Esophagus squamous epithelium (tissue), 4 donors: ENCODE results near the gene UBXN1.

ENCODE experiments used
- CTCF ChIP-seq, 6 experiments: fragments of 450-650 bp in 4 of 6; fragments of 200-600 bp in 2 of 6; sonication (generic) in 2 of 6; IDR thresholded peaks; one replicate each; pipeline ENCODE4 v1.5.1; 2016 to 2019; ENCODE audit warnings: antibody characterized with exemption in 6 of 6, mild to moderate bottlenecking in 4 of 6, moderate library complexity in 4 of 6
- POLR2A ChIP-seq, 4 donors: fragments of 450-650 bp; IDR thresholded peaks; one replicate each; pipeline ENCODE4 v1.6.1; 2017; ENCODE audit warnings: antibody characterized with exemption in 4 of 4, mild to moderate bottlenecking in 4 of 4, moderate library complexity in 3 of 4

DNA sequence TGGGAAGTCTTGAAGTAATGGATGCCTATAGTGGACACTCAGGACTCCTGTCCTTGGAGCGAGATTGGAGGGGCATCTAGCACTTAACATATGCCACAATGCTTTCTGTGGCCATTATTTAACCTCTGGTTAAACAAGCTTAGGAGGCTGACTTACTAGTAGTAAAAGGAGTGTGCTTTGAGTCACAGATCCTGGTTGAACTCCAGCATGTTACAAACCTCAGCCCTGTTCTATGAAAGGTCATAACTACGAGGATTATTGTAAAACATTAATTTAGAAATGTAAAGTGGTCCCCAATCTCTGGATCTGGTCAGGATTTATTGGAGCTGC, 5.7 kb downstream of the UBXN1 start:
- TF ChIP-seq CTCF (IDR thresholded peaks at IDR 0.05): no peak
- TF ChIP-seq POLR2A (IDR thresholded peaks at IDR 0.05): no peak
